Bronchial epithelial cell (primary cell): ENCODE data around the gene DYNLRB2. TPM values are rescaled to one million over a fixed set of nuclear protein-coding genes. Genes with fewer than 3 reads are reported as not detected.

Source experiments
- DNase-seq: peaks from one replicate; pipeline ENCODE4 v3.0.0-alpha.2; 2010; ENCODE audit warnings: low read depth
- FAIRE-seq: peaks from 2 replicates; lab custom pipeline; 2011; peaks lifted over from hg19 to GRCh38; lab: Jason Lieb, UNC
- H3K27me3 ChIP-seq: 2 replicates; pipeline ENCODE4 v1.5.1; 2011; ENCODE audit warnings: low read length; ENCODE audit not compliant: control insufficient read depth, insufficient read depth
- H3K36me3 ChIP-seq: 2 replicates; pipeline ENCODE4 v1.5.1; 2011; ENCODE audit warnings: low read length; ENCODE audit not compliant: control insufficient read depth, insufficient read depth
- H3K4me3 ChIP-seq: 2 replicates; pipeline ENCODE4 v1.5.1; 2011; ENCODE audit warnings: mild to moderate bottlenecking, low read depth, low read length, control low read depth
- total RNA-seq: library from RNA; depleted of rRNA; stranded (reverse); fragments of >200 nt; gene quantifications from 2 replicates; pipeline ENCODE4 v1.2.1, GENCODE V29; 2014
- TF ChIP-seq, protein P1 (sequence below): IDR thresholded peaks from 2 replicates; pipeline ENCODE4 v1.5.1; 2011; ENCODE audit warnings: mild to moderate bottlenecking, moderate library complexity, low read length, control low read depth, inconsistent platforms; ENCODE audit not compliant: insufficient read depth, severe bottlenecking

The DYNLRB2 gene
- total RNA-seq, 1 donor from 2014 or later, result not detected

DNA sequence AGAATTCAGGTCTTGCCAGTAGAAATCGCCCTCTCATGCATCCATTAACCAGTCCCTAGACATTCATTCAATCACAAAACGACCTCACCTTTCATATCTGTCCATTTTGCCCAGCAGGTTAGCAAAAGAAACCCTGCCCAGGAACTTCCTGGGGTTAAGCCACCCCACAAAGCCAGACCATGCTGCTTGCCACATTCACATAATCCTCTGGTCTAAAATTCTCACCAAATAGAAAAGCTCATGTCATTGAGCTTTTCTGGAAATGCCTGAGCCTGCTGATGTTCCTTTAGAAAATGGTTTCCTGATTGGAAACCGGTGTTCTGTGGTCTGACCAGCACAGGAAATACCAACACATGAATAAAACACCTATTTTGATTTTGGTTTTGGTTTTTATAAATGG is 21.6 kb upstream of the DYNLRB2 start:
- TF ChIP-seq, protein P1, sequence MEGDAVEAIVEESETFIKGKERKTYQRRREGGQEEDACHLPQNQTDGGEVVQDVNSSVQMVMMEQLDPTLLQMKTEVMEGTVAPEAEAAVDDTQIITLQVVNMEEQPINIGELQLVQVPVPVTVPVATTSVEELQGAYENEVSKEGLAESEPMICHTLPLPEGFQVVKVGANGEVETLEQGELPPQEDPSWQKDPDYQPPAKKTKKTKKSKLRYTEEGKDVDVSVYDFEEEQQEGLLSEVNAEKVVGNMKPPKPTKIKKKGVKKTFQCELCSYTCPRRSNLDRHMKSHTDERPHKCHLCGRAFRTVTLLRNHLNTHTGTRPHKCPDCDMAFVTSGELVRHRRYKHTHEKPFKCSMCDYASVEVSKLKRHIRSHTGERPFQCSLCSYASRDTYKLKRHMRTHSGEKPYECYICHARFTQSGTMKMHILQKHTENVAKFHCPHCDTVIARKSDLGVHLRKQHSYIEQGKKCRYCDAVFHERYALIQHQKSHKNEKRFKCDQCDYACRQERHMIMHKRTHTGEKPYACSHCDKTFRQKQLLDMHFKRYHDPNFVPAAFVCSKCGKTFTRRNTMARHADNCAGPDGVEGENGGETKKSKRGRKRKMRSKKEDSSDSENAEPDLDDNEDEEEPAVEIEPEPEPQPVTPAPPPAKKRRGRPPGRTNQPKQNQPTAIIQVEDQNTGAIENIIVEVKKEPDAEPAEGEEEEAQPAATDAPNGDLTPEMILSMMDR, result no peak
- Histone ChIP-seq H3K36me3 (no peaks in the 10 kb centered on the region), H3K4me3 (no peak overlapping the region), H3K27me3 (no peaks in the 10 kb centered on the region)
- DNase-seq (no peak), FAIRE-seq (no peak)

DNA sequence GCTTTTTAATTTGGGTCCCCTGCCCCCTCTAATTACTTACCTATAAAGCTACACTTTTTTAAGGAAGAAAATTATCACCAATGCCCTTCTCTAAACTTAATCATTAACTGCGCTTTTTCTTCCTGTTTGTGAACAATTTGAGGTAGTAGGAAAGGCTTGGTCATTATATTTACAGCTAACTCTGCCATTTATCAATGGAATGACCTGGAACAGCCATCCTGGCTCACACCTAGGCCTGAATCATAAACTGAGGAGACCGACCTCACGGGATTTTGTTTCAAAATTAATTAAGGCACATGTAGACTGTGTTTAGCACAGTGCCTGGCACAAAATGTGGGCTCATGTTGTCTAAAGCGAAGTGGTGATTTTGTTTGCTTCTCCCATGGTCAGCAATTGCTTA is 15.4 kb upstream of the DYNLRB2 start:
- TF ChIP-seq, protein P1, result no peak
- H3K36me3 ChIP-seq, result no peaks in the 10 kb centered on the region
- no peak overlapping the region for H3K4me3 ChIP-seq
- H3K27me3 ChIP-seq, result no peaks in the 10 kb centered on the region
- no peak for DNase-seq
- FAIRE-seq, result no peak

DNA sequence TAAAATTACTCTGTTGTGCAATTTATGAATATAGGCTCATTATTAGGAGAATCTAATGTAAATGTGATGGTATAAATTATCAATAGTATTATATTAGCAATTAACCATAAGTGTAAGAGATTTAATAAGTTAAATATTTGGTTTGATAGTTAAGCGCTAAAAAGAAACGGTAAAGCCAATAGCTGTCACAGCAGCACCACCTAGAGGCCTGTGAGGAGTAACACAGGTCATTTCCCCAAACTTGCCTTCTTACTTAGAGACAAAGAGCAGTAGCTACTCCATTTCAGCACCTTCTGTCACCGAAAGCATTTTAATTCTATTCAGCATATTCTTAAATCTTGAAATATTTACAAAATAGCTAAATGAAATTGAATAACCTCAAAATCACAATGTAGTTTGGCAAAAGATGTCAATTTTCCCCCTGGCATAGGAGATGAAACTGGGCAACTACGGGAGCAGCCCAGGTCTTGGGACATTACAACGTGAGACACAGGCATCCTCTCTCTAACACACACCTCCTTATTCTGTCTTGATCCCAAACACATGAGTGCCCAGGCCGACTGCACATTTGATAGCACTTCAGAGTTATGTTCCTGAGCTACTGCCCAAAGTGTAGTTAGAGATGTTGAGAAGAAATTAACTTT is 14.3 kb upstream of the DYNLRB2 start:
- H3K27me3 ChIP-seq, result no peaks in the 10 kb centered on the region
- DNase-seq, result peak; percentile 49
- no peaks in the 10 kb centered on the region for H3K36me3 ChIP-seq
- no peak for FAIRE-seq
- TF ChIP-seq, protein P1, result peak; percentile 79
- no peak overlapping the region for H3K4me3 ChIP-seq

DNA sequence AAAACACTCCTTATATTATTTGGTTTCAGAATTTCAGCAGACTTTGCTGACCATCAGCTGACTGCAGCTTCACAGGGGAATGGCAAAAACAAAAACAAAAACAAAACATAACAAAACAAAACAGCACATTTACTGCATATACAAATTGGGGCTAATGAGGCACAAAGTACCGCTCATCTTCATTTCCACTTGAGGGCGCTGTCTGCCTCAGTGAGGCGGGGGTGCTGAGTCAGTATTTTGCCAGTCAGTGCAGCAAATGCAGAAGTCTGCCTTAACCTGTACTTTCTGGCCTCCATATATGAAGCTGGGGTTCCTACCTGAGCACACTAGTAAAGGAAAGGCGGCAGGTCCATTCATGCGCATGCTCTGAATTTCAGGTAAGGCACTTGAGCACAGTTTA is 13.5 kb upstream of the DYNLRB2 start:
- H3K36me3 ChIP-seq, result no peaks in the 10 kb centered on the region
- FAIRE-seq (no peak), DNase-seq (peak; percentile 44)
- H3K4me3 ChIP-seq, result no peak overlapping the region
- H3K27me3 ChIP-seq, result no peaks in the 10 kb centered on the region
- TF ChIP-seq, protein P1, result peak; percentile 82

DNA sequence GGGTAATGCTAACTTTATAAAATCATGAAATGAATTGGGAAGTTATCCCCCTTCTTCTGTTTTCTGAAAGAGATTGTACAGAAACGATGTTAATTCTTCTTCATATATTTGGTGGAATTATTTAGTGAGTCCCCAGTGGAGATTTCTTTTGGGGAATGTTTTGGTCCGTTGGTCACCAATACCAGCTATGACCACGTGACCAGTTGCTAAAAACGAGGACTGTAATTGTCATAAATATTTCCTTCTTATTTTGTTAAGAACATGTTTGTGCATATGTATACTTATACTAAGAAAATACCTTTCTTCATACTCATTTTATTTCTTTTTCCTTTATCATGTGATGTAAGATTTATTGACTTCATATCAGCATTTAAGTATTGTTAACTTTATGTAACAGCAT is 10.3 kb upstream of the DYNLRB2 start:
- FAIRE-seq, result no peak
- Histone ChIP-seq H3K27me3 (no peaks in the 10 kb centered on the region), H3K4me3 (no peak overlapping the region), H3K36me3 (no peaks in the 10 kb centered on the region)
- TF ChIP-seq, protein P1, result no peak
- no peak for DNase-seq

DNA sequence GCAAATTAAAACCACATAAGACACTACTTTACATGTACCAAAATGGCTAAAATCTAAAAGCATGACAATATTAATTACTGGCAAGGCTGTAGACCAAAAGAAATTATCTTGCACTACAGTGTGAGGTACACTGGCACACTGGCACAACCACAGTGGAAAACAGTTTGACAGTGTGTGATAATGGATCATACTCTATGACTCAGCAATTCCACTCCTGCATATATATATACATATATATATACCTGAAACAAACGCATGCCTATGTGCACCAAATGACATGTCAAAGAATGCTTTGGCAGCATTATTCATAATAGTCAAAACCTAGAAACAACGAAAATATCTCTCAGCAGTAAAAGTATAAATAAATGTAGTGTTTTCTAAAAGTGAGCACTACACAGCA is 4.6 kb upstream of the DYNLRB2 start:
- Histone ChIP-seq H3K36me3 (no peaks in the 10 kb centered on the region), H3K27me3 (no peaks in the 10 kb centered on the region), H3K4me3 (no peak overlapping the region)
- TF ChIP-seq, protein P1, result no peak
- DNase-seq, result no peak
- FAIRE-seq, result no peak
